Stimulated activated CD4-positive, alpha-beta T cell treated with anti-CD3 and anti-CD28 coated beads, TNF-alpha, amount 100 ng/mL, for 4 hours (primary cell): ENCODE data around the gene TOX3.

Experiments used
- DNase-seq, 3 experiments: peaks; one replicate each; pipeline ENCODE4 v3.0.0-alpha.2; 2020; ENCODE audit warnings: low read depth in 3 of 3

The TOX3 gene

DNA sequence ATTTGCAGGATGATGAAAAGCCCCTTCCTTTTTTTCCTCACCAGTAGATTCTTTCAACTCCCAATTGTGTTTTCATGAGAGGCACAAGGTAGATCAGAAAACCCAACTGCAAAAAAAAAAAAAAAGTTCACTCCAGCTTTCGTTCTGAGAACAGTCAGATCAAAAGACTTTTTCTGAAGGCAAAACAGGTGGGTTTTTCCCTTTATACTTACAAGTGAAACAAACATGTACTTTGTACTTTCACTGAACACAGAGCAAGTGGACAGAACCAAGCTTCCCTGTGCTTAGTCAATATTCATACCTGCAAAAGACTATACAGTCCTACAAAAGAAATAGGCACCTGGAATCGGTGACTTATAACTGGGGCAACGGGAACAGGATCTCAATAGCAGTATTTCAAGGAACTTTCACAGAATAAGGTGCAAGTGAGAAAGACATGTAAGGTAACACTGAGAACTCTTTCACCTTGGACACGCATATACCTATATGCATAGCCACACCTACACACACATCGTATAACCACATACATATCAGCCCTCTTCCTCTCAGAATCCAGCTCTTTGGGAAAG is 54.1 kb downstream of the TOX3 start:
- DNase-seq, result no peak

DNA sequence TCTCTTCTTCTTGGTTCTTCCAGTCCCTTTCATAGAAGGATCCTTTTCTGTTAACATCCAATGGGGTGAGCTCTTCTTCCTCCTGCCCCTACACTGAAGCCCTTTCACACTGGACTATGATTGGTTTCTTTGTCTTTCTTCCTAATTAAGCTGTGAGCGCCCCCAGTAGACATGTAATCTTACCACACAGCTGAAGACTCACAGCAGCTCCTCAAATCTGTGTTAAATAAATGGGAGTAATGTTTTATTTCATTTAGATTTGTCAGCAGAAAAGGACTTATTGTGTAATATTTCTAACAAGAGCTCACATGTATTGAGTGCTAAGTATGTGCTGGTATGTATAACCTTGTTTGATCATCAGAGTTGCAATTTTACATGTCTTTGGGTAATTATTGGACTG is 55.7 kb downstream of the TOX3 start:
- no peak for DNase-seq

DNA sequence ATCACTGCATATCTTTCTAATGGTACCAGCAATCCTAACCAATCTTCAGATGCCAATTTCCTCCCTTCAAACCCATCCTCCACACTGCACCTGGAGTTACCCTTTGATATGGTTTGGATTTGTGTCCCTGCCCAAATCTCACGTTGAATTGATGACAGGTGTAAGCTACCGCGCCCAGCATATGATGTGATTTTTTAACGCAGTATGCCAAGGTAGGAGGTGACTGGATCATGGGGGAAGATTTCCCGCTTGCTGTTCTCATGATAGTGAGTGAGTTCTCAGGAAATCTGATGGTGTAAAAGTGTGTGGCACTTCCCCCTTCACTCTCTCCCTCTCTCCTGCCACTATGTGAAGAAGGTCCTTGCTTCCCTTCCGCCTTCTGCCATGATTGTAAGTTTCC is 57.0 kb downstream of the TOX3 start:
- DNase-seq, result no peak

DNA sequence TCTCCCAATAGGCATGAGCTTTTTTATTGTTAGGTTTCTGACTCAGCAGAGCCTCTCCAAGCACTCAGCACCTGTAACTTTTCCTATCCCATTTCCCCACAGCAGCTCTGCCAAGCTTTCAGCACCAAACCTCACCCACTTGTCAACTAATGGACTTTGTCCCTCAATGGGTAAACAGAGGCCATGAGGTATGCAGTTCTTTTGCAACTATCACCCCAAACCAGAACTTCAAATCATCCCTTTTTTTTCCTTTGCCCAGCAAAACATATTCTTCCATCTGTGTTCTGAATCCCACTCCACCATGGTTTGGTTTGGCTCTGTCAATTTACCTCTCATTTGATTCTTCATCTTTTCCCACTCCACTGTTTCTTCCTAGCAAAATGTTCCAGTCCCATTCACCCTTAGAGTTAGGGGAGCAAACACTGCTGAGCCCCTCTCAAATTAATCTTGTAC is 58.1 kb downstream of the TOX3 start:
- no peak for DNase-seq

GRCh38 chr16:52487849-52488457 is 59.0 kb downstream of the TOX3 start:
- no peak for DNase-seq

- no peak for DNase-seq
Measured at GRCh38 chr16:52480237-52480636, 66.7 kb downstream of the TOX3 start.

- no peak for DNase-seq
Measured at GRCh38 chr16:52476111-52476510, 70.8 kb downstream of the TOX3 start.

DNA sequence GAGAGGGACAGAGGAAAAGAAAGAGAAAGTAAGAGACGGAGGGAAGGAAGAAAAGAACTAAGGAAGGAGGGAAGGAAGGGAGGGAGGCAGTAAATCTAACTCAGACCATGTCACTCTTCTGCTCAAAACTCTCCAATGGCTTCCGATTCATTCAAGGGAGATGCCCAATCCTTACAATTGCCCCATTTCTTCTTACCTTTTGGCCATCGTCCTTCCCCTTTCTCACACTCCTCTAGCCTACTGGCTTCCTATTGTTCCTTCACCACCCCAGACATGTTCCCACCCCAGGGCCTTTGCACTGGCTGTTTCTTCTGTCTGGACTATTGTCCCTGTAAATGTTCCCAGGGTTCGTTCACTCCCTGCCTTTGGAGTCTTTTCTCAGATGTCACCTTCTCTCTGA is 72.3 kb downstream of the TOX3 start:
- DNase-seq, result no peak

GRCh38 chr16:52473096-52473495 is 73.8 kb downstream of the TOX3 start:
- DNase-seq, result no peak

GRCh38 chr16:52471650-52472370 is 75.1 kb downstream of the TOX3 start:
- DNase-seq, result no peak

DNA sequence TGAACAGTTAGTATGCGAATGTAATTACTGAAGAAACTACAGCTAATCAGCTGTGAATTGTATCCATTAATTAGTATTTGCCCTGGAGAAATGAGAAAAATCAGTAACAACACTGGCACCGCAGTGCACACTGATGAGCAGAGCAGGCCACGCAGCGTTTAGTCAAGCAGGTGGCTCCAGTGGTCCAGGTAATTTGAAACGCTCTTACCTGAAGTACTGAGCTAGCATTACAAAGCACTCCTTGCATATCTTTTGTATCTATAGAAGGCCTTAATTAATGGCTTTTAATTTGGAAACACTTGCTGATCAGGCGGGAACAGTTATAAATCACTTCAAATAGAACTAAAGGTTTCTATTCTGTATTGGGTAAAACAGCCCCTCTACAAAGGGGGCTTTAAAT is 76.4 kb downstream of the TOX3 start:
- DNase-seq, result no peak

- DNase-seq, result no peak
Measured at GRCh38 chr16:52469775-52470174, 77.2 kb downstream of the TOX3 start.

DNA sequence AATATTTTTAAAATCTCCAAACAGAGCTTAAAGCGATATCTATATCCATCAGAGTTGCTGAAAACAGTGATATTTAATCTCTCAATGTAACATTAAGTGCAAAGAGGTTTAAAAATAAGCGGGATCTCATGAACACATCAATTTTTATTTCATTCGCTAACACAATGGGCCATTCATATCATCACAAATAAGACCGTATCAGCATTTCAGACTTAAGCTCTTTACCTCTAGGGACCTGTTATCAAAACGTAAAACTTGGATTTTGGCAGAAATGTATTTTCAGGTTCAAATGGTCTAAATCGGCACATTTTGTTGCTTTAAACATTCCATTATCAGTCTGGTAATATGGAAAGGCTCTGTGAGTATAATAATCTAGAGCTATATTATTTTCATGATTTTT is 77.9 kb downstream of the TOX3 start:
- no peak for DNase-seq

GRCh38 chr16:52467753-52468152 is 79.2 kb downstream of the TOX3 start:
- no peak for DNase-seq

- no peak for DNase-seq
Measured at GRCh38 chr16:52466994-52467393, 79.9 kb downstream of the TOX3 start.

DNA sequence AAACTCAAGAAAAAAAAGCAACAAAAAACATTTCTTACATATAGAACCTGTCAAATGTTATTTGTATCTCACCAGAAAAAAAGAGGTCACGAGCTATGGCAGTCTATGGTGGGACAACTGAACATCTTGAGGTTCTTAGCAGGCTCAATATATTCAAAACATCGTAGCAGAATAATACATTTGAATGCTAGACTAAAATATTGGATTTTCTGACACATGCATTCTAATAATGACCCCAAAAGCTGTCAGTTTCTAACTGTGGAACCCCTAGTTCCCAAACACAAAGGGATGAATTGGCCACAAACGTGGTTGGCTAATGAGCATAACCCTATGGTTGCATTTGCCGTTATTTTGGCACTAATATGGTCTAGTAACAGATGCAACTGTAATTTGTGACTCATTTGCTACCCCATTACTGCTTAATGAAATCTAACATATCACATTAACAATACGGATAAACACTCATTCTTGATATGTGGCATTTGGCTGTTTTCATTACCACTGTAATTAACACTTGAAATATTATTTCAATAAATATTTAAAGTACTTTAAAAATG is 81.2 kb downstream of the TOX3 start:
- no peak for DNase-seq

- no peak for DNase-seq
Measured at GRCh38 chr16:52463904-52464303, 83.0 kb downstream of the TOX3 start.

DNA sequence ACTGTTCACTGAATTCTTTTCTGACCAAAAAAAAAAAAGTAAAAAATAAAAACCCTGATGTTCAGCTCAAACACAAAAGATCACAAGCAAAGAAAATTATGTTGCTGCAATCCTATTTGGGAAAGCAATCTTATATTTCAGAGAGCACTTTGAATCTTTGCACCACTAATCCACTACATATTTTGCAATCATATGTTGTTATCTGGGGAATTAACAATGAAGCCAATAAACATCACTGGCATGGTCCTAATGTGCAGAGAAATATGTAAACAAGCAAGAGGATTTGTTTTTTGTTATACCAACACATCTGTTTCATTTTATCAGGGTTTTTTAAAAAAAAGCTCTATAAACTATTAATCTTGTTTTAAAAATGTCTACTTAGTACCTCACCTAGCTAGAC is 84.1 kb downstream of the TOX3 start:
- DNase-seq, result no peak

- DNase-seq, result no peak
Measured at GRCh38 chr16:52460639-52461178, 86.2 kb downstream of the TOX3 start.

- no peak for DNase-seq
Measured at GRCh38 chr16:52456368-52456767, 90.6 kb downstream of the TOX3 start.

DNA sequence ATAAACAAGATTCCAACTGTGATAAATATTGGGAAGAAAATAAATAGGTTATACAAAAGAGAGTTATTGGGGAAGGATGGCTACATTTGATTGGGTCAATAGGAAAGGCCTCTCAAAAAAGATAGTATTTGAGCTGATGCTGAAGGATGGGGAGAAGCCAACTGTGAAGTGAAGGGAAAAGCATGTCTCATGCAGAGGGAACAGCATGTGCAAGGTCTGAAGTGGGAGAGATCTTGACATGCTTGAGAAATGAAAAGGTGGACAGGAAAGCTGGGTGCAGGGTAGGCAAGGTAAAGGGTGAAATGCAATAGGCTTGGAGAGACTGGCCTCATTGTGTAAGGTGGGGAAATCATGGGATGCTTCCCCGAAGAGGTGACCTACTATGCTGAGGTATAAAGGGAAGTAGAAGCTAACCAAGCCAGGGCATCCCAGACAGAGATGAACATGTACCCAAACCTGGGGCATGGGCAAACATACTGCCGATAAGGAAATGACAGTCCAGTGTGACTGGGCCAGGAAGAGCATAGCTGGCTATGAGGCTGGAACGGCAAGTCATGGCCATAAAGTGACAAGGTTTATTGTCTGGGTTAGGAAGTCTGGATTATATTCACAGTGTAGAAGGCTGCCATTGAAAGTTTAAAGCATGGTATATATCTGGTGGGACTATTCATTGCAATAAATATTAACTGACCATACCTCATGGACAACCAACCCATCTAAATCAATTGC is 91.2 kb downstream of the TOX3 start:
- DNase-seq, result no peak

DNA sequence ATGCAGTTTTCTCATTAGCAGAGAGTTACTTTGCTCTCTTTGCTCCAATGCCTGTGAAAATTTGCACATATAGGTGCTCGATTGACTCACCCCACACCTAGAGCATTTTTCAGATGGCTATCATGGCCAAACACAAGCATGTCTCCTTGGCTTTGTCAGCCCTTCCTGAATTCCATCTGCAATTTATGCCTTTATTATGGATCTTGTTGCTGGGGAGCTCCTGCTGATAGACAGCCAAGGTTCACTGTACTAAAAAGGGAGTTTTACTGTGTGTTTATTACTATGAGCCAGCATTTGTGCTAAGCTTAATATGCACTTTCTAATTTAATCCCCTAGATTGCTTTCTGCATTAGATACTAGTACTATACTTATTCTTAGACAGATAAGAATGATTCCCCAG is 93.3 kb downstream of the TOX3 start:
- no peak for DNase-seq
